ENCODE measurements around the gene TRIP12. TPM values are rescaled to one million over a fixed set of nuclear protein-coding genes. Genes with fewer than 3 reads are reported as not detected.

Gene TRIP12
- total RNA-seq, 1 experiment from 2014 or later = 368 TPM

- Histone ChIP-seq H3K4me3 (ENCODE audit: low read depth in 2 of 2, low read length in 2 of 2) (no peak overlapping the region), H3K9me3 (ENCODE audit: control insufficient read depth, insufficient read depth, low read depth, low read length) (no peaks in the 10 kb centered on the region), H3K36me3 (ENCODE audit: control insufficient read depth, insufficient read depth, low read length) (peaks cover 34% of the 10 kb centered on the region), H3K27ac (ENCODE audit: low read length) (no peak overlapping the region), H3K4me1 (ENCODE audit: control insufficient read depth, insufficient read depth, low read length) (no peaks in the 10 kb centered on the region), H3K27me3 (ENCODE audit: control insufficient read depth, insufficient read depth, low read length) (no peaks in the 10 kb centered on the region)
- intact Hi-C loops (cut with micrococcal nuclease; ENCODE audit: unreplicated experiment) (no loop called here), in situ Hi-C loops (cut with HindIII; ENCODE audit: low pct_unique_long_range_greater_than_20kb, low sequenced_read_pairs) (no loop called here)
- no peak for ATAC-seq
- BruUV-seq (replicated peaks) = TSS peak; percentile 1
- ChIA-PET POLR2A (interaction anchor here (0.6 kb wide), 1 partner anchor 224 kb away, joined by 3 read pairs; no protein-coding TSS in a partner anchor), CTCF (no interaction called here)
- TF ChIP-seq REST (IDR thresholded peaks at IDR 0.05; ENCODE audit: insufficient read depth in 1 of 2, low read depth in 2 of 2, low read length in 1 of 2) (no peak), TCF7L2 (IDR thresholded peaks at IDR 0.05; ENCODE audit: low read depth, low read length) (no peak), CTCF (IDR thresholded peaks at IDR 0.05) (no peak), POLR2AphosphoS5 (IDR thresholded peaks at IDR 0.05; ENCODE audit: low read depth, low read length) (no peak), SIN3A (IDR thresholded peaks at IDR 0.05; ENCODE audit: borderline replicate concordance, insufficient read depth, low read depth, low read length) (no peak)
- no peak for DNase-seq (ENCODE audit: low read depth, low spot score)
Measured at GRCh38 chr2:229831805-229832509, 89.9 kb downstream of the TRIP12 start.

GRCh38 chr2:229825476-229825875 lies 96.3 kb downstream of the TRIP12 start:
- Histone ChIP-seq H3K27ac (ENCODE audit: low read length) (no peak overlapping the region), H3K4me1 (ENCODE audit: control insufficient read depth, insufficient read depth, low read length) (peaks cover 4% of the 10 kb centered on the region; the same call in 1 of the 2 replicates), H3K4me3 (ENCODE audit: low read depth in 2 of 2, low read length in 2 of 2) (no peak overlapping the region), H3K9me3 (ENCODE audit: control insufficient read depth, insufficient read depth, low read depth, low read length) (no peaks in the 10 kb centered on the region), H3K36me3 (ENCODE audit: control insufficient read depth, insufficient read depth, low read length) (peaks cover 32% of the 10 kb centered on the region), H3K27me3 (ENCODE audit: control insufficient read depth, insufficient read depth, low read length) (no peaks in the 10 kb centered on the region)
- intact Hi-C loops (cut with micrococcal nuclease; ENCODE audit: unreplicated experiment) (no loop called here), in situ Hi-C loops (cut with HindIII; ENCODE audit: low pct_unique_long_range_greater_than_20kb, low sequenced_read_pairs) (no loop called here)
- ATAC-seq (no peak), DNase-seq (ENCODE audit: low read depth, low spot score) (no peak)
- POLR2A ChIA-PET = no interaction called here
- CTCF ChIA-PET = no interaction called here
- BruUV-seq (replicated peaks) = no TSS peak
- TF ChIP-seq SIN3A (IDR thresholded peaks at IDR 0.05; ENCODE audit: borderline replicate concordance, insufficient read depth, low read depth, low read length) (no peak), CTCF (IDR thresholded peaks at IDR 0.05) (peak; percentile 20; the same call in 1 of the 2 replicates)
